Esophagus muscularis mucosa (tissue), 4 donors: ENCODE measurements around the gene POU2F2. TPM values are rescaled to one million over a fixed set of nuclear protein-coding genes. Genes with fewer than 3 reads are reported as not detected.

ENCODE experiments used
- DNase-seq: peaks from one replicate; pipeline ENCODE4 v3.0.0-alpha.2; 2017; ENCODE audit errors: extremely low spot score
- H3K27ac ChIP-seq, 4 donors: fragments of 200-600 bp; sonication (generic); replicated peaks in 1 of 4; 1 replicate in 3 of 4; 2 replicates in 1 of 4; pipeline ENCODE4 v1.5.1; 2016 to 2019; ENCODE audit warnings: mild to moderate bottlenecking in 1 of 4
- H3K27me3 ChIP-seq, 4 donors: fragments of 200-600 bp; sonication (generic); one replicate each; pipeline versions ENCODE4 v1.5.1 to v1.6.0; 2016 to 2019
- H3K36me3 ChIP-seq, 4 donors: fragments of 200-600 bp; sonication (generic); one replicate each; pipeline ENCODE4 v1.5.1; 2016 to 2019
- H3K4me1 ChIP-seq, 4 donors: fragments of 200-600 bp; sonication (generic); one replicate each; pipeline ENCODE4 v1.5.1; 2016 to 2019
- H3K4me3 ChIP-seq, 4 donors: fragments of 200-600 bp; sonication (generic); 1 replicate in 2 of 4; 2 replicates in 2 of 4; pipeline ENCODE4 v1.5.1; 2016 to 2019; ENCODE audit warnings: mild to moderate bottlenecking in 4 of 4, moderate library complexity in 1 of 4
- H3K9me3 ChIP-seq, 4 donors: fragments of 200-600 bp; sonication (generic); 1 replicate in 3 of 4; 2 replicates in 1 of 4; pipeline ENCODE4 v1.5.1; 2016 to 2019
- EP300 ChIP-seq: sonication (generic); formaldehyde crosslinking; IDR thresholded peaks from one replicate; pipeline ENCODE4 v1.6.1; 2017; ENCODE audit warnings: antibody characterized with exemption
- POLR2A ChIP-seq: fragments of 450-650 bp; IDR thresholded peaks from one replicate; pipeline ENCODE4 v1.6.1; 2017; ENCODE audit warnings: antibody characterized with exemption, moderate library complexity, mild to moderate bottlenecking, low read depth
- POLR2AphosphoS5 ChIP-seq, 2 donors: sonication (generic); formaldehyde crosslinking; IDR thresholded peaks; one replicate each; pipeline ENCODE4 v1.6.1; 2017; ENCODE audit warnings: antibody characterized with exemption in 2 of 2
- WGBS: methylation state at CpG from one replicate; pipeline ENCODE4 v1.1.5; 2018; 5-methylcytosine and 5-hydroxymethylcytosine counted together
- intact Hi-C: fragments of 100-400 bp; cut with DNase I; formaldehyde crosslinking; loops from one replicate; pipeline ENCODE4 v1.15.1; 2023
- total RNA-seq, 4 donors: library from RNA; depleted of rRNA; stranded (reverse); fragments of >200 nt; gene quantifications; one replicate each; pipeline versions ENCODE4 v1.1.0 to v1.2.1, GENCODE V29; 2016
- TF ChIP-seq, protein P1 (sequence below), 3 experiments: fragments of 200-600 bp in 2 of 3; fragments of 450-650 bp in 1 of 3; sonication (generic) in 2 of 3; IDR thresholded peaks; one replicate each; pipeline ENCODE4 v1.5.1; 2017 to 2019; ENCODE audit warnings: antibody characterized with exemption in 3 of 3, mild to moderate bottlenecking in 2 of 3, moderate library complexity in 1 of 3

POU2F2 gene
- total RNA-seq, 4 donors from 2014 or later = 0.52 to 2.5 (median 1.5) TPM

DNA sequence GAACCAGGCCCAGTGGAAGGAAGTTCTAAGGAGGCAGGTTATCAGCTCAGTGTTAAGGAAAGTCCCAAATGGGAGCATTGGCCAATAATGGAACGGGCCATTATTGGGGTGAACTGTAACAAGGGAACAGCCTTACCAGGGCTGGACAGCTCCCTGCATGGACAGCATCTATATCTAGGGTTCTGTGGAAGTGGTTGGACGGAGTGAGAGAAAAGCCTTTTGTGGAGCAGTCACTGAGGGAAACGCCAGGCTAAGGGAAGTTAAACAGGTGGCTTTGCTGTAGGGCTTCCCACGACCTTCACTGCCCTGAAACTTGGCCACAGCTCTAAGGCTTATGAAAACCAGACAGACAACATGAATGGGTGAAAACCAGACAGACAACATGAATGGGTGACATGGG, 17.0 kb downstream of the POU2F2 start:
- peaks cover 0 to 11% (median 0%) of the 10 kb centered on the region in 4 donors for H3K27me3 ChIP-seq
- intact Hi-C loops = no loop called here
- no peak for DNase-seq
- H3K9me3 ChIP-seq = no peaks in the 10 kb centered on the region
- no peak for TF ChIP-seq EP300
- no peak for TF ChIP-seq POLR2AphosphoS5 (IDR thresholded peaks at IDR 0.05)
- TF ChIP-seq, protein P1, sequence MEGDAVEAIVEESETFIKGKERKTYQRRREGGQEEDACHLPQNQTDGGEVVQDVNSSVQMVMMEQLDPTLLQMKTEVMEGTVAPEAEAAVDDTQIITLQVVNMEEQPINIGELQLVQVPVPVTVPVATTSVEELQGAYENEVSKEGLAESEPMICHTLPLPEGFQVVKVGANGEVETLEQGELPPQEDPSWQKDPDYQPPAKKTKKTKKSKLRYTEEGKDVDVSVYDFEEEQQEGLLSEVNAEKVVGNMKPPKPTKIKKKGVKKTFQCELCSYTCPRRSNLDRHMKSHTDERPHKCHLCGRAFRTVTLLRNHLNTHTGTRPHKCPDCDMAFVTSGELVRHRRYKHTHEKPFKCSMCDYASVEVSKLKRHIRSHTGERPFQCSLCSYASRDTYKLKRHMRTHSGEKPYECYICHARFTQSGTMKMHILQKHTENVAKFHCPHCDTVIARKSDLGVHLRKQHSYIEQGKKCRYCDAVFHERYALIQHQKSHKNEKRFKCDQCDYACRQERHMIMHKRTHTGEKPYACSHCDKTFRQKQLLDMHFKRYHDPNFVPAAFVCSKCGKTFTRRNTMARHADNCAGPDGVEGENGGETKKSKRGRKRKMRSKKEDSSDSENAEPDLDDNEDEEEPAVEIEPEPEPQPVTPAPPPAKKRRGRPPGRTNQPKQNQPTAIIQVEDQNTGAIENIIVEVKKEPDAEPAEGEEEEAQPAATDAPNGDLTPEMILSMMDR (IDR thresholded peaks at IDR 0.05) = no peak
- TF ChIP-seq POLR2A = no peak
- no peaks in the 10 kb centered on the region for H3K36me3 ChIP-seq
- WGBS = 68% methylated on average over 4 of the region's 4 CpGs
- peaks cover 6 to 15% (median 11%) of the 10 kb centered on the region in 4 donors for H3K4me1 ChIP-seq
- no peak overlapping the region for H3K4me3 ChIP-seq
- no peak overlapping the region for H3K27ac ChIP-seq

- DNase-seq = no peak
- peak overlapping the region in 2 of 4 donors; percentile 19 to 62 for H3K27ac ChIP-seq
- H3K9me3 ChIP-seq = no peaks in the 10 kb centered on the region
- 46% methylated on average over 7 of the region's 7 CpGs for WGBS
- no peaks in the 10 kb centered on the region for H3K36me3 ChIP-seq
- intact Hi-C loops = no loop called here
- H3K4me3 ChIP-seq = no peak overlapping the region
- TF ChIP-seq POLR2A (no peak), EP300 (no peak), POLR2AphosphoS5 (IDR thresholded peaks at IDR 0.05) (no peak)
- TF ChIP-seq, protein P1 (IDR thresholded peaks at IDR 0.05) = no peak
- peaks cover 0 to 11% (median 0%) of the 10 kb centered on the region in 4 donors for H3K27me3 ChIP-seq
- peaks cover 6 to 15% (median 11%) of the 10 kb centered on the region in 4 donors for H3K4me1 ChIP-seq
These were observed 17.8 kb downstream of the POU2F2 start for GRCh38 chr19:42114412-42114811.

- peaks cover 9 to 15% (median 11%) of the 10 kb centered on the region in 4 donors for H3K4me1 ChIP-seq
- no peak for DNase-seq
- H3K27ac ChIP-seq = peak overlapping the region in 3 of 4 donors; percentile 19 to 62 (median 19)
- peaks cover 0 to 15% (median 0%) of the 10 kb centered on the region in 4 donors for H3K27me3 ChIP-seq
- H3K9me3 ChIP-seq = no peaks in the 10 kb centered on the region
- WGBS = 27% methylated on average over 10 of the region's 10 CpGs
- no peaks in the 10 kb centered on the region for H3K36me3 ChIP-seq
- H3K4me3 ChIP-seq = no peak overlapping the region
- TF ChIP-seq POLR2AphosphoS5 (IDR thresholded peaks at IDR 0.05) (no peak), POLR2A (no peak), EP300 (no peak)
- TF ChIP-seq, protein P1 (IDR thresholded peaks at IDR 0.05) = no peak
- intact Hi-C loops = no loop called here
These were observed 18.5 kb downstream of the POU2F2 start for GRCh38 chr19:42113641-42114348.

- Histone ChIP-seq H3K4me3 (no peak overlapping the region), H3K27me3 (peaks cover 0 to 29% (median 3%) of the 10 kb centered on the region in 4 donors), H3K9me3 (no peaks in the 10 kb centered on the region), H3K27ac (no peak overlapping the region), H3K36me3 (no peaks in the 10 kb centered on the region), H3K4me1 (peaks cover 10 to 20% (median 12%) of the 10 kb centered on the region in 4 donors)
- intact Hi-C loops = no loop called here
- WGBS = 84% methylated on average over 3 of the region's 3 CpGs
- TF ChIP-seq, protein P1 (IDR thresholded peaks at IDR 0.05) = no peak
- TF ChIP-seq POLR2AphosphoS5 (IDR thresholded peaks at IDR 0.05) (no peak), EP300 (no peak), POLR2A (no peak)
- no peak for DNase-seq
These were observed 20.4 kb downstream of the POU2F2 start for GRCh38 chr19:42111811-42112210.
